Thyroid gland (tissue), 4 donors: ENCODE data around the gene ST6GALNAC3. TPM values are rescaled to one million over a fixed set of nuclear protein-coding genes. Genes with fewer than 3 reads are reported as not detected.

ENCODE experiments used
- DNase-seq, 2 donors: peaks; one replicate each; pipeline ENCODE4 v3.0.0-alpha.2; 2019
- H3K27ac ChIP-seq, 3 donors: fragments of 200-600 bp; sonication (generic); 1 replicate in 2 of 3; 2 replicates in 1 of 3; pipeline ENCODE4 v1.5.1; 2016 to 2019; ENCODE audit warnings: mild to moderate bottlenecking in 1 of 3, moderate library complexity in 1 of 3
- H3K27me3 ChIP-seq: fragments of 200-600 bp; sonication (generic); one replicate; pipeline ENCODE4 v1.5.1; 2019
- H3K36me3 ChIP-seq, 2 donors: fragments of 200-600 bp; sonication (generic); one replicate each; pipeline ENCODE4 v1.5.1; 2016 to 2019
- H3K4me1 ChIP-seq, 2 donors: fragments of 200-600 bp; sonication (generic); one replicate each; pipeline ENCODE4 v1.5.1; 2017 to 2019
- H3K4me3 ChIP-seq, 3 donors: fragments of 200-600 bp; sonication (generic); replicated peaks in 1 of 3; 1 replicate in 2 of 3; 2 replicates in 1 of 3; pipeline ENCODE4 v1.5.1; 2016; ENCODE audit warnings: mild to moderate bottlenecking in 1 of 3
- H3K9me3 ChIP-seq: fragments of 200-600 bp; sonication (generic); one replicate; pipeline ENCODE4 v1.5.1; 2017
- POLR2A ChIP-seq, 2 donors: fragments of 450-650 bp; IDR thresholded peaks; one replicate each; pipeline ENCODE4 v1.6.1; 2017; ENCODE audit warnings: antibody characterized with exemption in 2 of 2, mild to moderate bottlenecking in 2 of 2, moderate library complexity in 1 of 2
- WGBS, 2 donors: methylation state at CpG; one replicate each; pipeline ENCODE4 v1.1.5; 2017; 5-methylcytosine and 5-hydroxymethylcytosine counted together
- intact Hi-C: fragments of 100-400 bp; cut with DNase I; formaldehyde crosslinking; loops from one replicate; pipeline ENCODE4 v1.15.1; 2023
- total RNA-seq, 4 donors: library from RNA; depleted of rRNA; stranded (reverse); fragments of >200 nt; gene quantifications; one replicate each; pipeline ENCODE4 v1.2.3, GENCODE V29; 2016
- TF ChIP-seq, protein P1 (sequence below), 6 experiments: fragments of 200-600 bp in 3 of 6; fragments of 450-650 bp in 3 of 6; sonication (generic) in 3 of 6; IDR thresholded peaks; one replicate each; pipeline ENCODE4 v1.5.1; 2016 to 2019; ENCODE audit warnings: antibody characterized with exemption in 6 of 6, mild to moderate bottlenecking in 2 of 6, inconsistent platforms in 1 of 6, moderate library complexity in 1 of 6

Gene ST6GALNAC3
- total RNA-seq, 4 donors from 2014 or later, result 17.4 to 35.6 (median 31.6) TPM

DNA sequence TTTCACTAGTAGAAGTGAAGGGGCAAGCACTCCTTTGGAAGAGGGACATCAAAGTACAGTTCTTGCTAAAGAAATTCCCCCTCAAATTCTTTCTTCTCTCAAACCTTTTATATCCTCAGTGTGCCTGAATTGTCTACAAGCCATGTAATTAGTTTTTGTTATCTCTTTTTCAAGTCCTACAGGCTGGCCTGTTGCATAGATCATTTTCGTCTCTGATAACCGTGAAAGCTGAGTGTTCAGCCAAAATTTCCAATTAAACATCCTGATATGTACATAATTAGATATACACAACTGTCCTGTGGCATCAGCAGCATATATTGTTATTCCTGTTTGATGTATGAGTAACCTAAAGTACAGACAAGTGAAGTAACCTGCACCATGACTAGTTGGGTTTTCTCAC, 417.2 kb downstream of the ST6GALNAC3 start:
- Histone ChIP-seq H3K27me3 (no peaks in the 10 kb centered on the region), H3K36me3 (no peaks in the 10 kb centered on the region), H3K27ac (no peak overlapping the region), H3K4me1 (no peaks in the 10 kb centered on the region), H3K4me3 (no peak overlapping the region), H3K9me3 (no peaks in the 10 kb centered on the region)
- no peak for DNase-seq
- TF ChIP-seq, protein P1, sequence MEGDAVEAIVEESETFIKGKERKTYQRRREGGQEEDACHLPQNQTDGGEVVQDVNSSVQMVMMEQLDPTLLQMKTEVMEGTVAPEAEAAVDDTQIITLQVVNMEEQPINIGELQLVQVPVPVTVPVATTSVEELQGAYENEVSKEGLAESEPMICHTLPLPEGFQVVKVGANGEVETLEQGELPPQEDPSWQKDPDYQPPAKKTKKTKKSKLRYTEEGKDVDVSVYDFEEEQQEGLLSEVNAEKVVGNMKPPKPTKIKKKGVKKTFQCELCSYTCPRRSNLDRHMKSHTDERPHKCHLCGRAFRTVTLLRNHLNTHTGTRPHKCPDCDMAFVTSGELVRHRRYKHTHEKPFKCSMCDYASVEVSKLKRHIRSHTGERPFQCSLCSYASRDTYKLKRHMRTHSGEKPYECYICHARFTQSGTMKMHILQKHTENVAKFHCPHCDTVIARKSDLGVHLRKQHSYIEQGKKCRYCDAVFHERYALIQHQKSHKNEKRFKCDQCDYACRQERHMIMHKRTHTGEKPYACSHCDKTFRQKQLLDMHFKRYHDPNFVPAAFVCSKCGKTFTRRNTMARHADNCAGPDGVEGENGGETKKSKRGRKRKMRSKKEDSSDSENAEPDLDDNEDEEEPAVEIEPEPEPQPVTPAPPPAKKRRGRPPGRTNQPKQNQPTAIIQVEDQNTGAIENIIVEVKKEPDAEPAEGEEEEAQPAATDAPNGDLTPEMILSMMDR (IDR thresholded peaks at IDR 0.05), result no peak
- TF ChIP-seq POLR2A (IDR thresholded peaks at IDR 0.05), result no peak
- 93 to 94% methylated on average over 2 of the region's 2 CpGs for WGBS, 2 donors
- intact Hi-C loops, result no loop called here

DNA sequence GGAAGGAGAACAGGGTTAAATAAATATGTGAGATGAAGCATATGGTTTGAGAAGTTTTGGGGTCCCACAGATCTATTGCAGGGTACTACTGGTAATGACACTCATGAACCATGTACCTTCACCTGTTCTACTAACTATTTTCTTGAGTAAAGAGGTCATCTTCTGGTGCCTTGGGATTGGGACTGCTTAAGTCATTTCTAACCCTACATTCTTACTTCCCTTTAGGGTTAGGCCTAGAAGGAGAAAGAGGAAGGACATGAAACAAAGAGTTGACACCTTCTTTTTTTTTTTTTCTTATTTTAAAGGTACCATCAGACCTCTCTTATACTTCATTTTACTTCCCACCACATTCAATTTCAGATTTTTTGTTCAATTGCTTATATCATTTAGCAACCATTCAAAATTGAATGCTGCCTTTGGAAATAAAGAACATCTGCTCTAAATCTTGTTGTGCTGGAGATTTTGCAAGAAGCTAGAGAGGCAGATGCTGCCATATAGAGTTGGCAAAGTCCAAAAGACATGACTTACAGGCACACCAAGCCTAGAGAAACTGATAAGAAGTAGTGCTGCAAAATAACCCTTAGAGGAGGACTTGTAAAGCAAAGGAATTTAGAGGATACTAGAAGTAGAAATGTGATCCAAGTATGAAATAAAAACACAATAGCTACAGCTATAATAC, 418.3 kb downstream of the ST6GALNAC3 start:
- Histone ChIP-seq H3K4me3 (no peak overlapping the region), H3K4me1 (no peaks in the 10 kb centered on the region), H3K9me3 (no peaks in the 10 kb centered on the region), H3K27ac (no peak overlapping the region), H3K36me3 (no peaks in the 10 kb centered on the region), H3K27me3 (no peaks in the 10 kb centered on the region)
- TF ChIP-seq POLR2A (IDR thresholded peaks at IDR 0.05), result no peak
- TF ChIP-seq, protein P1 (IDR thresholded peaks at IDR 0.05), result no peak
- no peak for DNase-seq
- intact Hi-C loops, result no loop called here

DNA sequence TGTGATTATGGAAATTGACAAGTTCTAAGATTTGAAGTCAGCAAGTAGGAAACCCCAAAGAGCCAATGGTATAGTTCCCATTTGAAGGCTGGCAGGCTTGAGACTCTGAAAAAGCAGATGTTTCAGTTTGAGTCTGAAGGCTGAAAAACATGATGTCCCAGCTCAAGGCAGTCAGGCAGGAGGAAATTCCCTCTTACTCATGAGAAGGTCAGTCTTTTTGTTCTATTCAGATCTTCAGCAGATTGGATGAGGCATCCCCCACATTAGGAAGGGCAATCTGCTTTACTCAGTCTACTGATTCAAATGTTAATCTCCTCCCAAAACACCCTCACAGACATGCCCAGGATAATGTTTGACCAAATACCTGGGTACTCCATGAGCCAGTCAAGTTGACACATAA, 420.3 kb downstream of the ST6GALNAC3 start:
- Histone ChIP-seq H3K36me3 (no peaks in the 10 kb centered on the region), H3K4me3 (no peak overlapping the region), H3K27me3 (no peaks in the 10 kb centered on the region), H3K4me1 (no peaks in the 10 kb centered on the region), H3K27ac (no peak overlapping the region), H3K9me3 (no peaks in the 10 kb centered on the region)
- no peak for DNase-seq
- TF ChIP-seq, protein P1 (IDR thresholded peaks at IDR 0.05), result no peak
- no peak for TF ChIP-seq POLR2A (IDR thresholded peaks at IDR 0.05)
- intact Hi-C loops, result no loop called here

DNA sequence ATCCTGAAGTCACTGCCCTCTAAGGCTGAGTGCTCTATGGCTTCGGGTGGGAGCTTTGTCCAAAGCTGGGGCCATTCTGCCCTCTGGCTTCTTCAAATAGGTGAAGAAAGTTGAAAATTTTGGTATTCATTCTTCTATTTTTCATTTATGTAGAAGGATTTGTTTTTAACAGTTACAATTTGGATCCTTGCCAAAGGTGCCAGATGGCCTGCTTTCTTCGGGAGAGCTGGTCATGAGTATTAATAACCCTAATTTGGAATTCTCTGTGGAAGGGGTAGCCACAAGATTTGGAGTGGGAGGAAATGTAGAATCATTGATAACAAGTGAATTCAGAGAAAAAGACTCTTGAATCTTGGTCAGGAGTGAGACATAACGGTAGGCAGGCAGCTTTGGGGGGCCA, 422.3 kb downstream of the ST6GALNAC3 start:
- intact Hi-C loops, result no loop called here

DNA sequence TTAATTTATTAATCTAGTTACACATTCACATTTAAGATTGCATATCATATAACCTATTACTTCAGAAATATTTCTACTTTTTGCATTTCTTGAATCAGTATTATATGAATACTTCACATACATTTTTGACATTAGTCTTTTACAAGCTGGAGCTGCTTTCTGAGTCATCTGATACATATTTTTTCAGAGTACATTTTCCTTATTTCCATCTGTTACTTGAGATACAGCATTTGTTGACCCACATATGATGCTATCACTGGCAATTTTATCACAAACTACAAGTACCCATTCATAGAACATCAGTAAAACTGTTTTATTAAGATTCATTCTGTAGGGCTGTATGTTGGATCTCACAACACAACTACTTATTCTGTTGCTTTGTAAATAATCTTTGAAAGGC, 425.6 kb downstream of the ST6GALNAC3 start:
- DNase-seq, result no peak
- TF ChIP-seq, protein P1 (IDR thresholded peaks at IDR 0.05), result no peak
- TF ChIP-seq POLR2A (IDR thresholded peaks at IDR 0.05), result no peak
- intact Hi-C loops, result no loop called here

More for the DNA sequence above, 422.3 kb downstream of the ST6GALNAC3 start:
- H3K27me3 ChIP-seq, result no peaks in the 10 kb centered on the region
- no peaks in the 10 kb centered on the region for H3K36me3 ChIP-seq
- 72 to 83% methylated on average over 3 of the region's 3 CpGs for WGBS, 2 donors
- TF ChIP-seq, protein P1 (IDR thresholded peaks at IDR 0.05), result no peak
- TF ChIP-seq POLR2A (IDR thresholded peaks at IDR 0.05), result no peak
- H3K4me1 ChIP-seq, result no peaks in the 10 kb centered on the region
- H3K27ac ChIP-seq, result no peak overlapping the region
- H3K4me3 ChIP-seq, result no peak overlapping the region
- no peak for DNase-seq
- no peaks in the 10 kb centered on the region for H3K9me3 ChIP-seq

More for the DNA sequence above, 425.6 kb downstream of the ST6GALNAC3 start:
- H3K4me1 ChIP-seq, result no peaks in the 10 kb centered on the region
- no peaks in the 10 kb centered on the region for H3K27me3 ChIP-seq
- H3K4me3 ChIP-seq, result no peak overlapping the region
- H3K9me3 ChIP-seq, result no peaks in the 10 kb centered on the region
- H3K36me3 ChIP-seq, result no peaks in the 10 kb centered on the region
- no peak overlapping the region for H3K27ac ChIP-seq
